HG03521 (cell line): ENCODE results near the gene EEFSEC.

Experiments
- ATAC-seq: cut with Tn5 transposase; IDR thresholded peaks from one replicate; pipeline ENCODE4 v1.9.1; 2021; ENCODE audit warnings: mild to moderate bottlenecking, moderate library complexity; ENCODE audit not compliant: unreplicated experiment

Gene EEFSEC

GRCh38 chr3:128215290-128215689 lies 62.0 kb downstream of the EEFSEC start:
- no peak for ATAC-seq

- ATAC-seq: no peak
These were observed 62.7 kb downstream of the EEFSEC start for GRCh38 chr3:128215800-128216495.

GRCh38 chr3:128217702-128218547 lies 64.6 kb downstream of the EEFSEC start:
- ATAC-seq: no peak

GRCh38 chr3:128218548-128219257 lies 65.4 kb downstream of the EEFSEC start:
- ATAC-seq: no peak

- no peak for ATAC-seq
These were observed 68.0 kb downstream of the EEFSEC start for GRCh38 chr3:128221328-128221727.

GRCh38 chr3:128222796-128223385 lies 69.6 kb downstream of the EEFSEC start:
- ATAC-seq: no peak

GRCh38 chr3:128226186-128226725 lies 73.0 kb downstream of the EEFSEC start:
- no peak for ATAC-seq

GRCh38 chr3:128226795-128227395 lies 73.6 kb downstream of the EEFSEC start:
- no peak for ATAC-seq

GRCh38 chr3:128227507-128227906 lies 74.2 kb downstream of the EEFSEC start:
- no peak for ATAC-seq

GRCh38 chr3:128228366-128228910 lies 75.2 kb downstream of the EEFSEC start:
- no peak for ATAC-seq

GRCh38 chr3:128229106-128229857 lies 76.0 kb downstream of the EEFSEC start:
- no peak for ATAC-seq

GRCh38 chr3:128231606-128232005 lies 78.3 kb downstream of the EEFSEC start:
- ATAC-seq: no peak

GRCh38 chr3:128232376-128233178 lies 79.3 kb downstream of the EEFSEC start:
- ATAC-seq: no peak

GRCh38 chr3:128235207-128235926 lies 82.1 kb downstream of the EEFSEC start:
- ATAC-seq: no peak

- ATAC-seq: no peak
These were observed 83.4 kb downstream of the EEFSEC start for GRCh38 chr3:128236657-128237056.

GRCh38 chr3:128237348-128238183 lies 84.3 kb downstream of the EEFSEC start:
- no peak for ATAC-seq

- ATAC-seq: no peak
These were observed 84.9 kb downstream of the EEFSEC start for GRCh38 chr3:128238184-128238489.
